NCI-H526 treated with DMSO at 0.1 percent for 48 hours (cell line): ENCODE data around the gene FCF1.

Experiments
- DNase-seq: peaks from one replicate; lab custom pipeline; 2025; lab: John Stamatoyannopoulos, UW

The FCF1 gene

DNA sequence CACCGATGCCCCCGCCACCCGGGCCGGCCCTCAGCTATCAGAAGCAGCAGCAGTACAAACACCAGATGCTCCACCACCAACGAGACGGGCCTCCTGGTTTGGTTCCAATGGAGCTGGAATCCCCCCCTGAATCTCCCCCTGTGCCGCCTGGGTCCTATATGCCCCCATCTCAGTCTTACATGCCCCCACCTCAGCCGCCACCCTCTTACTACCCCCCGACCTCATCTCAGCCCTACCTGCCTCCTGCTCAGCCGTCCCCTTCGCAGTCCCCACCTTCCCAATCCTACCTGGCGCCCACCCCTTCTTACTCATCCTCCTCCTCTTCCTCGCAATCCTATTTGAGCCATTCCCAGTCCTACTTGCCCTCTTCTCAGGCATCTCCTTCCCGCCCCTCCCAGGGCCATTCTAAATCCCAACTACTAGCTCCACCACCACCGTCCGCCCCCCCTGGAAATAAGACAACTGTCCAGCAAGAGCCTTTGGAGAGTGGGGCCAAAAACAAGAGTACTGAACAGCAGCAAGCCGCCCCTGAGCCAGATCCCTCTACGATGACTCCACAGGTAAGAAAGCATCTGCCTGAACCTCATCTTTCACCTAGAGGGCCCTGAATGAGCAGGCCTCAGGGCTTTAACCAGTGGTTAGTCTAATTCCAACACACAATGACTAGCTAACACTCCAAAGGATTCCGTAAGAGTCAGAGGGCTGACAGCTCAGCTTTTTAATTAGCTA, 51.0 kb downstream of the FCF1 start:
- DNase-seq, result no peak

DNA sequence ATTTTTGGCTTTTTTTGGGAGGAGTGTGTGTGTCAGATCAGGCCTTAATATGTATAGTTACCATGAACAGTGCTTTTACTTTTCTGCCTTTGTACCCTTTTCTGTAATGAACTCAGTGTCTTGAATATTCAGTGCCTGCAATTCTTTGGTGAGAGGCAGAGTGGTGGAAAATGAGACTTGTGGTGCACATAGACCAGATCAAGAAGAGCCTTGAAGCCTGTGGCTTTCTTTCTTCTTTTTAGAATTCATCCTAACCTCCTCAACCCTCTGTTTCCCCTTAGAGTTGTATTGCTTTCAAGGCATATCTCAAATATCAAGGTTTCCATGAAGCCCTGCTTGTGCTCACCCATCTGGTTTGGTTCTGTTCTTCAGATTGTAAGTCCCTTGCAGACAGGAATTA, 52.8 kb downstream of the FCF1 start:
- no peak for DNase-seq

DNA sequence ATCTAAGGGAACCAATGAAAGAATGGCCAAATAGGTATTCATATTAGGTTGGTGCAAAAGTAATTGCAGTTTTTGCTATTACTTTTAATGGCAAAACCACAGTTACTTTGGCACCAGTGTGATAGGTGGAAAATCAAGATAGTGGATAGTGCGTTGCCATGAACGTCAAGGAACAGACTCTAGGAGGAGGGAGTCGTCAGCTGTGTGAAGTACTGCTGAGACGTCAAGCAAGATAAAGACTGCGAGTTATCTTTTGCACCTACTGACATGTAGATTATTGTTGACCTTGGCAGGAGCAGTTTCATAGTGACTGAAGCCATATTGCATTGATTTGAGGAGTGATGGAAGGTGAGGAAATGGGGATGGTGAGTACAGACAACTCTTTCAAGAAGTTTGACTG, 58.5 kb downstream of the FCF1 start:
- DNase-seq, result no peak

DNA sequence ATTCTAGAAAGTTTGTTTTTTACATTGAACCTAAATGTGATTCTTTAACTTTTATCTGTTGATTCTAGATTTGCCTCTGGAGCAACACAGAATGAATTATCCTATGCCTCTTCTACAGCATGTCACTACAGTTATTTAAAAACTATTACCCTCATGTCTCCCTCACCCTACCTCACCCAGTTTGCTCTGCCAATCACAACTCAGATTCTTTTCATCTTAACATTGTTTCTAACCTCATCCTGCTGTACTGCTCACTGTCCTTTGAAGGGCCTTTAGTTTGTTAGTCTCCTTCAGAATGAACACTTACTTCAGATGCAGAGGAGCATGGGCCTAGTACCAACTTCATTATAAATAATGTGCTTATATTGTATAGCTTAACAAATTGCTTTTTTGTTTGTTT, 71.7 kb downstream of the FCF1 start:
- DNase-seq, result no peak

DNA sequence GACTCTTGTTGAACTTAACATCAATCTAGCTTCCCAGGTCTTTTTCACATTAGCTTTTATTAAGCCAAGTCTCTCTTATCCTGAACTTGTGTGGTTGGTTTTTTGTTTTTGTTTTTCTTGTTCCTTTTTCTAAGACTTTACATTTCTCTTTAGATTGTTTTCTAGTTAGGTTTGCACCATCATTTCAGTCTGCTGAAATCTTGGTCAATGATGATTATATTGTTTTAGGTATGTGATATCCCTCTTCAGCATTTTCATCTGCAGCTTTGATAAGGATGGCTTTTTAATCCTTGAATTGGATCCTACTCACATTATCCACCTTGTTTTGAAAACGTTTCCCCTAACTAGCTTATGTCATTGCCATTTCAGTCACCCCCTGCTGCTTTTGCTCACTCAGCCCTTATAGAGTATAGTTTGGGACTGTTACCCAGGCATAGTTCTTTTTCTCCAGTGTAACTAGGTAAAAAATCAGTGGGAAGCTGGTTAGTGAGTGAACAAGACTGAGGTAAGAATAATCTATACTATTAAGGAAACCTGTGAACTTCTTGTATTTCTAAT, 72.2 kb downstream of the FCF1 start:
- no peak for DNase-seq

DNA sequence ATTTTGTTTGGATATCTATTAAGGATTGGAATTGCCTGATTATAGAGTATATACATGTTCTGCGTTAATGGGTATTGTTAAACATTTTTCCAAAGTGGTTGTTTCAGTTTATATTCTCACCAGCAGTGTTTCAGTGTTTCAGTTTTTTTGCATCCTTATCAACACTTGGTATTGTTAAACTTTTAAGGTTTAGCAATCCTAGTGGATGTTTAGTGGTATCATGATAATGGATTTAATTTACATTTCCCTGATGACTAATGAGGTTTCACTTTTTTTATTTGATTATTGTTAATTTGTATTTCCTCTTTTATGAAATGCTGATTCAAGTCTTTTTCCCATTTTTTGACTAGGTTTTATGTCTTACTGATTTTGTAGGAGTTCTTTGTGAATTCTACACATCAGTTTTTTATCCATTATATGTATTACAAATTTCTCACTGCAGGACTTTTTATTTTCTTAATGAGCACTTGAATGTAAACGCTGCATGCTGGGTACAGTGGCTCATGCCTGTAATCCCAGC, 73.9 kb downstream of the FCF1 start:
- no peak for DNase-seq
